ENCODE data around the gene KAT6B.
A peak's percentile ranks its signal among the peaks of the same experiment; 100 is the strongest.

The KAT6B gene

DNA sequence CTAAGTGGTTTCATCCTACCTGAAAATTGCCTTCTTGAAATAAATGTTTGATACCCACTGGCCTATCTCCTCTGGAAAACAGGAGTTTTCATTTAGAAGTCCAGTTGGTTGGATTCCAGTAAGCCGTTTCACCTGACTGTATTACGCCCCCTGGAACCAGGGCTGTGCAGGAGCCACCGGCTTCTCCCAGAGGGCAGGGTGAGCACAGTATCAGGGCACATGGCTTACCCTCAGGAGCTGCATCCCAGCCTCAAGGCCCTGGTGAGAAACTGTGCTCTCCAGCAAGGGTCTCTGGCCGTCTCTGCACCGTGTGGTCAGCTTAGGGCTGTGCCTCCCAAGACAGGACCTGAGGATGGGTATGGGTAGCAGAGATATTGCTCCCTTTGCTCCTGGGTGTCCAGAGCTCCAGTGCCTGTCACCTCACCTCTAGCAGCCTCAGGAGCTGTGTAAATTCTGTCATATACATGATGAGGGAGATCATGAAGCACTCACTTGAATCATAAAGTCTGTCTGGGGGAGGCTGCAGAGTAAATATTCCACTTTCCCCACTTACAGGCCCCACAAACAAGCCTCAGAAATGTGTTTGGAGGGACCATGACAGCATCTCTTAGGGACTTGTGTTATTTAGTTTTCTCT, 175.4 kb downstream of the KAT6B start:
- Histone ChIP-seq H3K4me1 (ENCODE audit: low read depth, poor library complexity, severe bottlenecking) (peaks cover 37% of the 10 kb centered on the region), H3K27ac (no peak overlapping the region), H3K36me3 (ENCODE audit: insufficient read depth) (no peaks in the 10 kb centered on the region), H3K4me2 (peak overlapping the region; percentile 88; the same call in 1 of the 2 replicates), H4K20me1 (ENCODE audit: insufficient read depth) (no peaks in the 10 kb centered on the region), H3K4me3 (IDR thresholded peaks at IDR 0.05; ENCODE audit: insufficient read depth, low read depth, low read length) (no peak overlapping the region), H3K27me3 (ENCODE audit: insufficient read depth, low read depth) (no peaks in the 10 kb centered on the region), H3K79me2 (ENCODE audit: insufficient read depth, low read depth) (no peaks in the 10 kb centered on the region), H3K9ac (no peak overlapping the region), H2AFZ (ENCODE audit: low read depth) (no peak overlapping the region)
- TF ChIP-seq, protein P1, sequence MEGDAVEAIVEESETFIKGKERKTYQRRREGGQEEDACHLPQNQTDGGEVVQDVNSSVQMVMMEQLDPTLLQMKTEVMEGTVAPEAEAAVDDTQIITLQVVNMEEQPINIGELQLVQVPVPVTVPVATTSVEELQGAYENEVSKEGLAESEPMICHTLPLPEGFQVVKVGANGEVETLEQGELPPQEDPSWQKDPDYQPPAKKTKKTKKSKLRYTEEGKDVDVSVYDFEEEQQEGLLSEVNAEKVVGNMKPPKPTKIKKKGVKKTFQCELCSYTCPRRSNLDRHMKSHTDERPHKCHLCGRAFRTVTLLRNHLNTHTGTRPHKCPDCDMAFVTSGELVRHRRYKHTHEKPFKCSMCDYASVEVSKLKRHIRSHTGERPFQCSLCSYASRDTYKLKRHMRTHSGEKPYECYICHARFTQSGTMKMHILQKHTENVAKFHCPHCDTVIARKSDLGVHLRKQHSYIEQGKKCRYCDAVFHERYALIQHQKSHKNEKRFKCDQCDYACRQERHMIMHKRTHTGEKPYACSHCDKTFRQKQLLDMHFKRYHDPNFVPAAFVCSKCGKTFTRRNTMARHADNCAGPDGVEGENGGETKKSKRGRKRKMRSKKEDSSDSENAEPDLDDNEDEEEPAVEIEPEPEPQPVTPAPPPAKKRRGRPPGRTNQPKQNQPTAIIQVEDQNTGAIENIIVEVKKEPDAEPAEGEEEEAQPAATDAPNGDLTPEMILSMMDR (conservative IDR thresholded peaks at IDR 0.05; ENCODE audit: low read depth, low read length): no peak

DNA sequence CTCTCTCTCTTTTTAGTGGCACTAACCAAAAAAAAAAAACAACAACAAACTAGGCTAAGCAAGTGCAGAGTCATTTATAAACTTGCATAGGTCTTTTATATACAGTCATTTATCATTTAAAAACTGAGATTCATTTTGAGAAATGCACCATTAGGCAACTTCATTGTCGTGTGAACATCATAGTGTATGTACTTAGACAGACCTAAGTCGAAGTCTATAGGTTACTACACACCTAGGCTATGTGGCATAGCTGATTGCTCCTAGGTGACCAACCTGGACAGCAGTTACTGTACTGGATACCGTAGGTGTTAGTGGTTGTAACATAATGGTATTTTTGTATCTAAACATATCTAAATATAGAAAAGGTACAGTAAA, 175.9 kb downstream of the KAT6B start:
- Histone ChIP-seq H3K4me3 (IDR thresholded peaks at IDR 0.05; ENCODE audit: insufficient read depth, low read depth, low read length) (no peak overlapping the region), H3K9ac (no peak overlapping the region), H3K4me2 (no peak overlapping the region), H4K20me1 (ENCODE audit: insufficient read depth) (no peaks in the 10 kb centered on the region), H3K36me3 (ENCODE audit: insufficient read depth) (no peaks in the 10 kb centered on the region), H3K4me1 (ENCODE audit: low read depth, poor library complexity, severe bottlenecking) (peaks cover 42% of the 10 kb centered on the region), H3K27ac (no peak overlapping the region), H2AFZ (ENCODE audit: low read depth) (no peak overlapping the region), H3K27me3 (ENCODE audit: insufficient read depth, low read depth) (no peaks in the 10 kb centered on the region), H3K79me2 (ENCODE audit: insufficient read depth, low read depth) (no peaks in the 10 kb centered on the region)
- TF ChIP-seq, protein P1 (conservative IDR thresholded peaks at IDR 0.05; ENCODE audit: low read depth, low read length): no peak

DNA sequence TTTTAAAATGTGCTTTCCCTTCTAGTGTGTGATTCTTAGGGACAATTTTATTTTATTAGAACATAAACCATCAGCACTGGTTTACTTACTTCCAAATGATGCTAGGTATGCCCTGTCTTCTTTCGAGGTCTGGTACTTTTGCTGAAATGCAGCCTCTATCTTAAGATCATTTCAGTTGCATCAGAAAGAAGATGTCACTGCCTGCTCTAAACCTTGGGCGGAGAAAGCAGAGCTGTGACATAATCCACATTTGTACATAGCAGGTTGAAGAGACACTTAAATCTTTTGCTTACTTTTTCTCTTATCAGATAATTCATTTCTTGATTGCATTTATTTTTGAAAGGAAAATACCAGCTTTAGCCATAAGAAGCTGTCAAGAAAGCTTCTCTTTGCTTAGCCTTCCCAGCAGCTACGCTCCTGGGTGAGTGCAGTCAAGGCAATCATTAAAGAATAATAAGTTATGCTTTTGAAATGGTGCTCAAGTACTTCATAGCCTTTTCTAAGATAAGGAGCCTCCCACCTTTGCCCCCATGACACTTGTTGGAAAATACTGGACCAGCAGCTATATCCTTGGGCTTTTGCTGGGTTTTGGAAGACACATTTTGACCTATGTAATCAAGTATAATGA, 176.7 kb downstream of the KAT6B start:
- no peak overlapping the region for H2AFZ ChIP-seq (ENCODE audit: low read depth)
- H3K36me3 ChIP-seq (ENCODE audit: insufficient read depth): no peaks in the 10 kb centered on the region
- H4K20me1 ChIP-seq (ENCODE audit: insufficient read depth): no peaks in the 10 kb centered on the region
- H3K27me3 ChIP-seq (ENCODE audit: insufficient read depth, low read depth): no peaks in the 10 kb centered on the region
- H3K79me2 ChIP-seq (ENCODE audit: insufficient read depth, low read depth): no peaks in the 10 kb centered on the region
- peaks cover 50% of the 10 kb centered on the region for H3K4me1 ChIP-seq (ENCODE audit: low read depth, poor library complexity, severe bottlenecking)
- no peak overlapping the region for H3K27ac ChIP-seq
- TF ChIP-seq, protein P1 (conservative IDR thresholded peaks at IDR 0.05; ENCODE audit: low read depth, low read length): no peak
- no peak overlapping the region for H3K9ac ChIP-seq
- H3K4me3 ChIP-seq (IDR thresholded peaks at IDR 0.05; ENCODE audit: insufficient read depth, low read depth, low read length): no peak overlapping the region
- H3K4me2 ChIP-seq: no peak overlapping the region

DNA sequence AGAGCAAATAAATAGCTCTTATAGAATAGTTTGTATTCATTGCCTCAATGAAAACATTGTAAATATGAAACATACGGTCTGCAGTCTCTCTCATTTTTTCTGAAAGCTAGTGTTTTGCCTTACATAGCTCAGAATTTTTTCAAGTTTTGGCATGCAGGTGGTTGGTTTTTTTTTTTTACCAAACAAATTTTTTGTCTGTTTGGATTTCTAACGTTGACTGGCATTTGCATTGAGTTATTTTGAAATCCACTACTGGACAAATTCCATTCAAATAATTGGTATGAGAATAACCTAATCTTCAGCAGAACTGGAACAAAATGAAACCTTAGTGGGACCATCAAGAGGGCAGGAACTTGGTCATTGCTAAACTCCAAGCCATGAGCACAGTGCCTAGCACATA, 177.5 kb downstream of the KAT6B start:
- Histone ChIP-seq H3K4me3 (IDR thresholded peaks at IDR 0.05; ENCODE audit: insufficient read depth, low read depth, low read length) (no peak overlapping the region), H3K9ac (no peak overlapping the region), H3K27ac (no peak overlapping the region), H3K36me3 (ENCODE audit: insufficient read depth) (no peaks in the 10 kb centered on the region), H4K20me1 (ENCODE audit: insufficient read depth) (no peaks in the 10 kb centered on the region), H3K27me3 (ENCODE audit: insufficient read depth, low read depth) (no peaks in the 10 kb centered on the region), H2AFZ (ENCODE audit: low read depth) (no peak overlapping the region), H3K4me2 (no peak overlapping the region), H3K4me1 (ENCODE audit: low read depth, poor library complexity, severe bottlenecking) (peaks cover 51% of the 10 kb centered on the region), H3K79me2 (ENCODE audit: insufficient read depth, low read depth) (no peaks in the 10 kb centered on the region)
- TF ChIP-seq, protein P1 (conservative IDR thresholded peaks at IDR 0.05; ENCODE audit: low read depth, low read length): no peak

Measured in KMS-11 (cell line).